ENCODE data around the gene STX5.

DNA sequence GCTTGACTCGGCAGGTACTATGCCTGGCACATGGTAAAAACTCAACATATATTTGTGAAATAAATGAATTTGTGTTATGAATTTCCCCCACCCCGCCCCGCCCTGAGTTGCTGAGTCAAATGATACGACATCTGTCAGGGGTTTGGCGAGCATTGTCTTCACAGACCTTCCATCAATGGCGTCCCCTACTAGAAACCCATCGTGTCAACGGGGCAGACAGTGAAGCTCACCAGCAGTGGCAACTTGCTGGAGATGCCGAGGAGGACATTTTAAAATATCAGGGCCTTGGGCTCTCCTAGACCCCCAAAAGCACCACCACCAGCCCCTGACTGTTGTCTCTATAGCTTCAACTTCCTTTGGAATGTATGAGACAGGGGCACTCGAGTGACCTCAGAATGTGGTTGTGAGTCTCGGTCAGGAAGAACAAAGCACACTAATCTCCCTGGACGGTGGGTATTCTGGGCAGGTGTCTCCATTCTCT, 25.9 kb downstream of the STX5 start:
- TF ChIP-seq, protein P1, sequence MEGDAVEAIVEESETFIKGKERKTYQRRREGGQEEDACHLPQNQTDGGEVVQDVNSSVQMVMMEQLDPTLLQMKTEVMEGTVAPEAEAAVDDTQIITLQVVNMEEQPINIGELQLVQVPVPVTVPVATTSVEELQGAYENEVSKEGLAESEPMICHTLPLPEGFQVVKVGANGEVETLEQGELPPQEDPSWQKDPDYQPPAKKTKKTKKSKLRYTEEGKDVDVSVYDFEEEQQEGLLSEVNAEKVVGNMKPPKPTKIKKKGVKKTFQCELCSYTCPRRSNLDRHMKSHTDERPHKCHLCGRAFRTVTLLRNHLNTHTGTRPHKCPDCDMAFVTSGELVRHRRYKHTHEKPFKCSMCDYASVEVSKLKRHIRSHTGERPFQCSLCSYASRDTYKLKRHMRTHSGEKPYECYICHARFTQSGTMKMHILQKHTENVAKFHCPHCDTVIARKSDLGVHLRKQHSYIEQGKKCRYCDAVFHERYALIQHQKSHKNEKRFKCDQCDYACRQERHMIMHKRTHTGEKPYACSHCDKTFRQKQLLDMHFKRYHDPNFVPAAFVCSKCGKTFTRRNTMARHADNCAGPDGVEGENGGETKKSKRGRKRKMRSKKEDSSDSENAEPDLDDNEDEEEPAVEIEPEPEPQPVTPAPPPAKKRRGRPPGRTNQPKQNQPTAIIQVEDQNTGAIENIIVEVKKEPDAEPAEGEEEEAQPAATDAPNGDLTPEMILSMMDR (IDR thresholded peaks at IDR 0.05), result no peak
- TF ChIP-seq POLR2A (IDR thresholded peaks at IDR 0.05), result no peak
